ENCODE measurements around the gene NFIC. TPM values are rescaled to one million over a fixed set of nuclear protein-coding genes. Genes with fewer than 3 reads are reported as not detected.

NFIC gene
- total RNA-seq, 1 experiment from 2014 or later, result 8.0 TPM

DNA sequence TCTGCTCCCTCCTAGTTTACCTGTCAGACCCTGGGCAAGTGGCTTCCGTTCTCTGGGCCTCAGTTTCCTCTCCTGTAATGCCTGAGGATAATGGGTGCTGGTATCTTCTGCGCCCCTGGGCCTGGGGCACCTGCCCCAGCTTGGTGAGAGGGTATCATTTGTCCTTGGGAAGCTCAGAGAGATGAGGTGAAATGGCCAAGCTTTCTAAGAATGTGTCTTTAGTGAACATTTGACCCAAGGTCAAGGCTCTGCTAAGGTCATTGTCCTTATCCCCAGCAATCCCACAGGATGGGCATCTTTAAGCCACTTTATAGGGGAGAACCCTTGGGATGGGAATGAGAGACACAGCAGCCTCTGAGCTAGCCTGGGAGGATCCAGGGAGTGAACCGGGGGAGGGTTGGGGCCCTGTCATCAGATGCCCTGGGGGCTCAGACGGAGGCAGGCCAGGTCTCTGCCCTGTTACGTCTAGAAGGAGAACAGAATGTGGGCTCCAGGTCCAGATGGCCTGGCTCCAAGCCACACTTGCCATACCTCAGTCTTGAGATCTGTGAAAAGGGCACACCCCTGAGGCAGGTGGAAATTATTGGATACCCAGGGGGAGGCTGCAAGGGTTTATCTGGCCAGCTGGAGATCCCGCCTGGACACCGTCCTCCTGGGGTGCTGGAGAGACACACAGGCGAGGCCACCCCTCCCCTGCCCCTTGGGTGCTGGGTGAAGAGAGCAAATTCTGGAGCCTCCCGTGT, 1.1 kb upstream of the NFIC start:
- Histone ChIP-seq H3K27me3 (ENCODE audit: insufficient read depth, low read length) (peaks cover 90% of the 10 kb centered on the region), H2BK120ac (ENCODE audit: low read depth, low read length, poor library complexity, severe bottlenecking) (no peak overlapping the region), H3K14ac (ENCODE audit: insufficient read depth, low read length) (no peak overlapping the region; the same call in 1 of the 2 replicates), H3K18ac (ENCODE audit: insufficient read length, low read depth, low read length) (no peak overlapping the region), H4K91ac (ENCODE audit: insufficient read length, low read depth, low read length) (no peak overlapping the region), H3K79me1 (ENCODE audit: insufficient read depth, low read depth, low read length, poor library complexity, severe bottlenecking) (no peaks in the 10 kb centered on the region), H3K4me1 (ENCODE audit: insufficient read depth, low read length) (no peaks in the 10 kb centered on the region; the same call in 1 of the 2 replicates), H3K9ac (ENCODE audit: extremely low read depth, insufficient read length, low read length) (no peak overlapping the region), H3T11ph (ENCODE audit: low read length) (no peak overlapping the region), H3K23ac (ENCODE audit: insufficient read length, low read depth, low read length) (no peak overlapping the region), H4K5ac (ENCODE audit: insufficient read length, low read depth, low read length) (no peak overlapping the region), H2BK12ac (ENCODE audit: insufficient read length, low read depth, low read length) (no peak overlapping the region), H2BK5ac (ENCODE audit: insufficient read length, low read length) (no peak overlapping the region), H3K56ac (ENCODE audit: insufficient read length, low read depth, low read length) (no peak overlapping the region), H2BK15ac (ENCODE audit: low read depth, low read length) (no peak overlapping the region), H2AFZ (ENCODE audit: low read length) (no peak overlapping the region), H2BK20ac (ENCODE audit: low read depth, low read length, poor library complexity, severe bottlenecking) (no peak overlapping the region), H2AK5ac (ENCODE audit: insufficient read length, low read length) (no peak overlapping the region), H3K79me2 (ENCODE audit: insufficient read depth, low read length) (no peaks in the 10 kb centered on the region), H3K27ac (ENCODE audit: insufficient read length, low read depth, low read length) (no peak overlapping the region), H4K20me1 (ENCODE audit: control insufficient read depth, insufficient read depth, insufficient read length) (no peaks in the 10 kb centered on the region), H3K4me2 (ENCODE audit: insufficient read depth, insufficient read length, low read length) (peak overlapping the region; percentile 40), H3K4ac (ENCODE audit: low read depth, low read length) (no peak overlapping the region), H3K23me2 (ENCODE audit: insufficient read length, low read depth, low read length, poor library complexity, severe bottlenecking) (peaks cover 10% of the 10 kb centered on the region), H3K9me3 (ENCODE audit: control insufficient read depth, low read depth, low read length) (no peaks in the 10 kb centered on the region), H4K8ac (replicated peaks; ENCODE audit: insufficient read length, low read depth, low read length) (no peak overlapping the region)
- Mint-ChIP-seq H3K27me3 (ENCODE audit: low read depth) (peaks cover 99% of the 10 kb centered on the region), H3K27ac (no peak overlapping the region), H3K4me1 (peaks cover 5 to 45% of the 10 kb centered on the region in 2 experiments), H3K9me3 (peaks cover 4 to 7% of the 10 kb centered on the region in 2 experiments; a peak in 3 of 5 replicates), H3K36me3 (ENCODE audit: insufficient read depth in 1 of 3, low read depth in 3 of 3) (peaks cover 0 to 2% (median 0%) of the 10 kb centered on the region in 3 experiments; a peak in 1 of 7 replicates), H3K4me3 (peak overlapping the region; percentile 10 to 78; a peak in 4 of 5 replicates)
- TF ChIP-seq CTCF (conservative IDR thresholded peaks at IDR 0.05), result no peak
- peak; percentile 27 for DNase-seq
- WGBS (ENCODE audit: extremely low coverage, insufficient read length, low lambda C conversion rate), result no CpG with 5 or more reads among the region's 9 CpGs
